Stimulated activated CD4-positive, alpha-beta T cell treated with anti-CD3 and anti-CD28 coated beads, TNF-alpha, amount 100 ng/mL, for 48 hours (primary cell): ENCODE measurements around the gene IL18.
A peak's percentile ranks its signal among the peaks of the same experiment; 100 is the strongest.
"Not testable (repeated sequence)": the region's sequence is repeated elsewhere in the genome, so short reads cannot be mapped to it uniquely, and the experiment has no call there.

Source experiments
- DNase-seq, 3 donors: peaks; one replicate each; pipeline ENCODE4 v3.0.0-alpha.2; 2020; ENCODE audit warnings: low read depth in 3 of 3

The IL18 gene

DNA sequence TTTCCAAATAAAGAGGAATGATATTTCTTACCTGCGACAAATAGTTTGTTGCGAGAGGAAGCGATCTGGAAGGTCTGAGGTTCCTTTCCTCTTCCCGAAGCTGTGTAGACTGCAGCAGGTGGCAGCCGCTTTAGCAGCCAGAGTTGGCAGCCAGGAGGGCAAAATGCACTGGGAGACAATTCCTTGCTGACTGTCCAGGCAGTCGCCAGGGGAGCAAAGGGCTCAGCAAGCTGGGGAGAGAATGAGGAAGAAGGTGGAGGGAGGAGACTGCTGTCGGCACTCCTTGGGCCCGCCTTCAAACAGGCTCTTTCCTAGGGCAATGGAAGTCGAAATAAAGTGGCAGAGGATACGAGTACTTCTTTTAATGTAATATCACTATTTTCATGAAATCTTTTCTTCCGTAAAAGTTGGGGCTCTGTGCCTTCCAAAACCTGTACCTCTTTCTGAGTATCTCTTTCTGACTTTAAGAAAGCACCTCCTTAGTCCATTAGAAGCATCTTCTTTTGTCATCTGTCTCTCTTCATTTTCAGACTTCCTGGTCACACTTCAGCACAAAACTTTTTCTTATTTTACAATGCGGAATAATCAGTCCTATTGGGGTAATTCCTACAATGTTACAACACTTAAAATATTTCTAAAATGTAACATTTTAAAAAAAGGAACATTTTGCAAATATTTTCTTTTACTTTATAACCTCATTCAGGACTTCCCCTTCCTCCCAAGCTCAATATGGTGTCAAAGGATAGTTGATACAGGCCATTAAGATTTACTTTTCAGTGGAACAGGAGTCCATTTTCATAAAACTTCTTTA lies at the start of gene IL18:
Gene IL18 (minus strand): TSS at position 220 of the 811 bp plus-strand sequence. CDS start 9,041 bp downstream, outside the sequence.
- no peak for DNase-seq

- no peak for DNase-seq
These were observed 48.8 kb upstream of the IL18 start for GRCh38 chr11:112212710-112213109.

- no peak for DNase-seq
These were observed 48.4 kb upstream of the IL18 start for GRCh38 chr11:112212290-112212689.

GRCh38 chr11:112211536-112211935 lies 47.6 kb upstream of the IL18 start:
- DNase-seq, result no peak

GRCh38 chr11:112210890-112211289 lies 47.0 kb upstream of the IL18 start:
- DNase-seq, result no peak

DNA sequence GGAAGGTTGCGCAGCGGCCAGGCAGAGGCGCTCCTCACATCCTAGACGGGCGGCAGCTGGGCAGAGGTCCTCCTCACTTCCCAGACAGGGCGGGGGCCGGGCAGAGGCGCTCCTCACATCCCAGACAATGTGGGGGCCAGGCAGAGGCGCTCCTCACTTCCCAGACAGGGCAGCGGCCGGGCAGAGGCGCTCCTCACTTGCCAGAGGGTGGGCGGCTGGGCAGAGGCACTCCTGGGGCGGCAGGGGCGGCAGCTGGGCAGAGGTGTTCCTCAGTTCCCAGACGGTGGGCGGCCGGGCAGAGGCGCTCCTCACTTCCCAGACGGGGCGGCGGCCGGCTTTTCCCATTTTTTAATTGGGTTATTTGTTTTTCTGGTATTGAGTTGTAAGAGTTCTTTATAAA lies 42.2 kb upstream of the IL18 start:
- no peak for DNase-seq

DNA sequence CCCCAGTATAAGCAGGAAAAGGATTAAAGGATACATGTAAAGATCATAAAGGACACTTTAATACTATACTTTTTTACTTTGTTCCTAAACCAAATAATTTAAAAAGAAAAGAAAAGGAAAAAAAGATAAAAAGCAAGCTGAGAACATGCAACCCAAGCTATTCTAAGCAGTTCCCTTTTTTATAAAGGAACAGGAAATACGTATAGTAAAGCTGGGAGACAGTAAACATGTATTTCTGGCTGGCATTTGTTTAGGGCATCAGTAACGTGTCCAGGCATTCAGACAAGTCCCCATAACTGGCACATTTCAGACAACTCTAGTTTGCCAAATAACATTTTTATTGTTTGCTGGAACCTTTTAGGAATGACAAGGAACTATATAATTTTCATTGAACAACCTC lies 36.4 kb upstream of the IL18 start:
- no peak for DNase-seq

DNA sequence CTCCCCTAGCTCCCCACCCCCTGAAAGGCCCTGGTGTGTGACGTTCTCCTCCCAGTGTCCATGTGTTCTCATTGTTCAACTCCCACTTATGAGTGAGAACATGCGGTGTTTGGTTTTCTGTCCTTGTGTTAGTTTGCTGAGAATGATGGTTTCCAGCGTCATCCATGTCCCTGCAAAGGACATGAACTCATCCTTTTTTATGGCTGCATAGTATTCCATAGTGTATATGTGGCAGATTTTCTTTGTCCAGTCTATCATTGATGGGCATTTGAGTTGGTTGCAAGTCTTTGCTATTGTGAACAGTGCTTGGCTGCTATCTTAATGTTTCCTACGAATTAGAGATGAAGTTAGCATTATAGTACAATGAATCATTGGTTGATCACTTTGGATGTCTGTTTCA lies 35.2 kb upstream of the IL18 start:
- not testable (repeated sequence) for DNase-seq

DNA sequence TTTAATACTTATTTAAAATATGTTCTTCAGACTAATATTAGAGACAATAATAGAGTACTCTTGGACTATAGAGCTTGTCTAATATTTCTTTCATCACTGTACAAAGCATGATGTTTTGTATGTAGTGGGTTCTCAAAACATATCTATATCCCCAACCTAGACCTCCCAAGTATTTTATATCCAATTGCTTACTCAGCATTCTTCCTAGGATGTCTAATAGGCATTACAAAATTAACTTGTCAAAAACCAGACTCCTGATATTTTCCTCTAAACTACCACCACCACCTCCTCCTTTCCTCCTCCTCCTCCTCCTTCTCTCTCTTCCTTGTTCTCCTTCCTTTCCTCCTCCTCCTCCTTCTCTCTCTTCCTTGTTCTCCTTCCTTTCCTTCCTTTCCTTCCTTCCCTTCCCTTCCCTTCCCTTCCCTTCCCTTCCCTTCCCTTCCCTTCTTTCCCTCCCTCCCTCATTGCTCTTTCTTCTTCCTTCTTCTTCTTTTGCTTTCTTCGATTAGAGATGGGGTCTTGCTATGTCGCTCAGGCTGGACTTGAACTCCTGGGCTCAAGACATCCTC lies 32.7 kb upstream of the IL18 start:
- no peak for DNase-seq

DNA sequence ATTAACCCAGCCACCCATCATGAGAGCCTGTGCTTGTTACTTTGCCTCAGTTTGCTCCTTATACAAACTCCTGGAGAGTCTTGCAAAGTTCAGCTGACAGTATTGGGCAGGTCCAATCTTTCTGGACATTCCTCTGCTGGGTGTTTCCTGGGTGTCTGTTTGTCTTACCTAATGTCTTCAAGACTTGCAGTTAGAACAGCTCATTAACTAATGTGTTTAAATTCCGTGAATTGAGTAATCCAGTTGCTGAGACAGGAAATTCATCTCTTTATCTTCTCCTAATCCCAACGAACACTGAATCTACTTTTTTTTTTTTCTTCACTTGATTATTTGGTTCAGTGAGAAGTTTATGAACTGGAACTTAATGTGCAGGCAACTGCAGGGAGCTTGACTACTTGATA lies 32.1 kb upstream of the IL18 start:
- DNase-seq, result no peak

- DNase-seq, result not testable (repeated sequence)
These were observed 31.2 kb upstream of the IL18 start for GRCh38 chr11:112195113-112195512.

DNA sequence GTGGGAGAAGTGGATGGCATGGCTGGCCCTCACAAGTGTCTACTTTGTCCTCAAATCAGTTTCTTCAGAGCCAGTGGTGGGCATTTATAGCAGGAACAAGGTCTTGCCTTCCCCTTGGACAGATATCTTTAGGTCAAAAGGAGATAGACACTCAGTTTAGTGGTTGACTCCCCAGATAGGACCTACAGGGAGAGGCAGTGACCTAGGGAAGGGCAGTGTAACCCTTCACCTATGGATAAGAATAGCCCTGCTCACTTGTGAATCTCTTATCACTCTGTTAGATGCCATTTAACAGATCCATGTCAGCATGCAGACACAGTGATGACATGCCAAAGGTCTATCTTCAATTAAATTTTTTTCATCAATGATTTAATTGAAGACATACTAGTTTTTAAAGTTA lies 22.4 kb upstream of the IL18 start:
- DNase-seq, result no peak

GRCh38 chr11:112185883-112186282 lies 22.0 kb upstream of the IL18 start:
- DNase-seq, result no peak

DNA sequence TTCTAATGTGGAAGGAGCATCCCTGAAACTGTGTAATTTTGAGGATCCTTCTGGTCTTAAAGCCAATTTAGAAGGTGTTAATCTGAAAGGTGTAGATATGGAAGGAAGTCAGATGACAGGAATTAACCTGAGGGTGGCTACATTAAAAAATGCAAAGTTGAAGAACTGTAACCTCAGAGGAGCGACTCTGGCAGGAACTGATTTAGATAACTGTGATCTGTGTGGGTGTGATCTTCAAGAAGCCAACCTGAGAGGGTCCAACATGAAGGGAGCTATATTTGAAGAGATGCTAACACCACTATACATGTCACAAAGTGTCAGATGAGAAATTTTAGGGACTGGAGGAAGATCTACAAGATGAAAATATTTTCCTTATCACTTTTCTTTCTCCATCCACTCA lies 19.0 kb upstream of the IL18 start:
- DNase-seq, result no peak

DNA sequence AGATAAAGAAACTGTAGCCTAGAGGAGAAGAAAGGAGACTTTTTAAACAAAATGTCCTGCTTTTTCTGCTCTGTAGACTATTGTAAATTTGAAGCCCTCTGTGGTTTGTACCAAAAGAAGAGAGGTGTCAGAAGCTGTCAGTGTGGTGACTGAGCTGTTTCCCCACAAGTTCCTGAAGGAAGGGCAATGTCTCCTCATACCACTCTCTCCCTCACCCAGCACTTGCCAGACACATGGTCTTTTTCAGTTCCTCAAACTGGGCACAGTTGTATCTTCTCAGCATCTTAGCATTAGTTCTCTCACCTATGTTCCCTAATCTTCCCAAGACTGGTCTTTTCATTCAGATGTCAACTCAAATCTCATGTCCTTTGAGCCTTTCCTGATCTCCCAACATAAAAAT lies 15.7 kb upstream of the IL18 start:
- no peak for DNase-seq

DNA sequence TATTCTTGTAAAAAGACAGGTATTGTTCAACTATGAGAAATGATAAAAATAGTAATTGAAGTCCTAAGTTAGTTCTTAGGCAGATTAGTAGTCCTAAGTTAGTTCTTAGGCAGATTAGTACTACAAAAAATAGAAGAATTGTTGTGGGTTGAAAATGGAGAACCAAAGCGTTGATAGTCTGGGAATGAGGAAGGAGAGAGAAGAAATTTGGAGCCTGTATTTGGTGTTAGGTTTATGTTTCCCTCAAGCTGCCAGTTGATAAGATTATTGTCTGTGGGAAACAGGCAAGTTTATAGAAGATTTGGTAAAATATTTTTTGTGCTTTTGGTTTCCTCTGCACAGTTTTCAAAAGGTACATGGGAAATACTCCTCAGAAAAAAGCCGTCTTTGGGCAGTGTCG lies 15.0 kb upstream of the IL18 start:
- DNase-seq, result no peak

- no peak for DNase-seq
These were observed 14.5 kb upstream of the IL18 start for GRCh38 chr11:112178428-112178827.

DNA sequence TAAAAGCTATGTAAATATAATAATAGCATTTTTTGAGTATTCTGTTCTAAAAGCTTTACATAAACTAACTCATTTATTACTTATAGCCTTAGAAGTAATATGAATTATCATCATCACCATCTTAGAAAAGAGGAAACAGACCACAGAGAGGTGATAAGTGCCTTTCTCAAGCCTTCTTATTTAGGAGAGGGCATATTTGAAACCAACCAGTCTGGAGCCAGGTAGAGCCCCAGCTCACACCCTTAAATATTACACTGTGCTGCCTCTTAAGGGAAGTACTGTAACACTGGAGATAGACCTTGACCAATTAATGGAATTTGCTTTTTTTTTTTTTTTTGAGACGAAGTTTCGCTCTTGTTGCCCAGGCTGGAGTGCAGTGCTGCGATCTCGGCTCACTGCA lies 13.7 kb upstream of the IL18 start:
- no peak for DNase-seq

- DNase-seq, result no peak
These were observed 12.2 kb upstream of the IL18 start for GRCh38 chr11:112176077-112176476.

GRCh38 chr11:112175599-112175952 lies 11.7 kb upstream of the IL18 start:
- DNase-seq, result no peak

DNA sequence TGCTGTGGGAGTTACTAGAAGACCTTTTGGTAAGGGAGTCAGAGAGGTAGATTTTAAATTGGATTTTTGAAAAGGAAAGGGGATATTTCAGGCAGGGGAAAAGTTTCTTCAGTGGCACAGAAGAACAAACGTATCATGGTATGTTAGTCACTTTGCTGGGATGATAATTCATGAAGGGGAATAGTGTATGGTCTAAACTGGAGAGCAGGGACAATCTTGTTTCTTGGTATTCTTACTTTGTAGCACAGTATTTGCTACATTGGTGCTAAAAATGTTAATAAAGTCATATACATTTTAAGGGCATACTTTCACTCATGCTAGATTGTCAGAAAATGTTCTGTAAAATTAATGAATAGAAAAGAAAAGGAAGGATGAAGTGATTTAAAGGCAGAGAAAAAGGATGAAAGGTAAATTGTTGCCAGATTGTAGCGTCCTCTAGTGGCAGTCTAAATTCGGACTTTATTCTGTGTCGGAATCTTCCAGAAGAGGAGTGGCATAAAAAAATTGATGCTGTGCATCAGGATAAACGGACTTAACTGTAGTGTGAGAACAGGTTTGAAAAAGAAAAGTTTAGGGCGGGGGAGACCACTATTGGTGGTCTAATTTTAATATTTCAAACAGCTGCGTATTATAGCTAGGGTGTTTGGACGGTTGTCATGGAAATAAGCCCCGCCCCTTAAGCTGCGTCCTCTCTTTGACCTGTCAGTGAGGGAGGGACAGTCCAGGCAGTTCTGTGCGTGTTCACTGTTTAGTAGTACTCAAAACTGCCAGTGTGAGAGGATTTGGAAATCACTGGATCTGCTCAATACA lies 11.1 kb upstream of the IL18 start, which contains the start of gene BCO2:
Gene BCO2 (plus strand): TSS at position 724 of the 810 bp plus-strand sequence. CDS start 90 bp downstream, outside the sequence.
- DNase-seq, result peak in 2 of 3 donors; percentile 18 to 20

DNA sequence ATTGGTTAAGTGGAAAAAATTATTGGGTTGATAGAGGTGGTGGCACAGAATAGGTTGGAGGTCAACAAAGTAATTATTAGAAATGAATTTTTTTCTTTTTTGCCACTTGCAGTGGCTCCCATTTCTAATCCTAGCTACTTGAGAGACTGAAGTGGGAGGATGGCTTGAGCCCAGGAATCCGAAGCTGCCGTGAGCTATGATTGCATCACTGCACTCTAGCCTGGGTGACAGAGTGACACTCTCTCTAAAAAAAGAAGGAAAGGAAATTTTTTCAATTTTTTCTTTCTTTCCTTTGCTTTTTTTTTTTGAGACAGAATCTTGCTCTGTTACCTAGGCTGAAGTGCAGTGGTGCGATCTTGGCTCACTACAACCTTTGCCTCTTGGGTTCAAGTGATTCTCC lies 9.3 kb upstream of the IL18 start:
- DNase-seq, result no peak
